HG03196 (cell line): Measurements from ENCODE around the gene CFAP57.

ENCODE experiments used
- ATAC-seq: cut with Tn5 transposase; IDR thresholded peaks from one replicate; pipeline ENCODE4 v1.9.1; 2021; ENCODE audit not compliant: unreplicated experiment

Gene CFAP57

DNA sequence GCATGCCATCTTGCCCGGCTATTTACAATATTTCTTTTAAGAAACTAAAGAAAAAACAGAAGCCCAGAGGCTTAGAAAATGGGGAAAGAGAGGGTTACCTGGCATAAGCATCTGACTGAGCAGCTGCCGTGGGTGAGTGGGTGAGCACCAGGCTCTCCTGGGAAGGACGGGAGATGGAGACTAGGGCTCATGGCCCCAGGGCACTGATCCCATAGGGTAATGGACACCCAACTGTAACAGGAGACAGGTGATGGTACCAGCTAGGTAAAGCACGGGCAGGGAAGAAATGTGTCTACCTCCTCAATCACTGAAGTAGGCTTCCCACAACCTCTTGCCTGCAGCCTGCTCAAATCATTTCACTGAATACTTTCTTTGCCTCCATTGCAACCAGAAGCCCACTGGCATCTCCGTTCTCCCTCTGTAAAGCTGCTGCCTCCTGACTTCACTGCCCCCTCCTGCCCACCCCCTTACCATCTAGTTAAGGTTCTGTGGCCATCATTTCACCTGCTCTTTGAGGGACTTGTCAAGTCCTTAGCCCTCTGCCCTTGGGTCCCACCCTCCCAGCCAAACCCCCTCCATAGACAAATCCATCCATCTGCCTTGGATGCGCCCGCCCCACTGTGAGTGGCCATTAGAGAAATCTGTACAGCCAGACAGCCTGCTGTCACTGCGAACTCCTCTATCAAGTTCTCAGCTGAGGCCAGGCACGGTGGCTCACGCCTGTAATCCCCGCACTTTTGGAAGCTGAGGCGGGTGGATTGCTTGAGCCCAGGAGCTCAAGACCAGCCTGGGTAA lies 103.9 kb downstream of the CFAP57 start:
- ATAC-seq: no peak

DNA sequence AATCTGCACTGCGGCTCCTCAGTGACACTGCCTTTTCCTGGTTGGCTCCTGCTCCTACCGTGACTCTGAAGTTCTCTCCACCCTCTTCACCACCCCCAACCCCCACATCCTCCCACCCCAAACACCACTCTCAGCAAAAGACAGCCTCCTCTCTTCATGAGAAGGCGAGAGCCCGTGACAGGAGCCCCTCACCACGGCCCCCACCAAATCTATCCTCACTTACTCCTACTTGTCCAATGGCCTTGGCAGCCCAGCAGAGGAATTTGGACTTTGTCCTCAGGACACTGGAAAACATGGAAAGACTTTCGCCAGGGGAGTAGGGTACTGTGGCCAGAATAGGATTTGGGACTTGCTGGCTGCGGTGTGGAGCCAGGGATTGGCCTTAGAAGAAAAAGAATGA lies 104.5 kb downstream of the CFAP57 start:
- ATAC-seq: no peak

DNA sequence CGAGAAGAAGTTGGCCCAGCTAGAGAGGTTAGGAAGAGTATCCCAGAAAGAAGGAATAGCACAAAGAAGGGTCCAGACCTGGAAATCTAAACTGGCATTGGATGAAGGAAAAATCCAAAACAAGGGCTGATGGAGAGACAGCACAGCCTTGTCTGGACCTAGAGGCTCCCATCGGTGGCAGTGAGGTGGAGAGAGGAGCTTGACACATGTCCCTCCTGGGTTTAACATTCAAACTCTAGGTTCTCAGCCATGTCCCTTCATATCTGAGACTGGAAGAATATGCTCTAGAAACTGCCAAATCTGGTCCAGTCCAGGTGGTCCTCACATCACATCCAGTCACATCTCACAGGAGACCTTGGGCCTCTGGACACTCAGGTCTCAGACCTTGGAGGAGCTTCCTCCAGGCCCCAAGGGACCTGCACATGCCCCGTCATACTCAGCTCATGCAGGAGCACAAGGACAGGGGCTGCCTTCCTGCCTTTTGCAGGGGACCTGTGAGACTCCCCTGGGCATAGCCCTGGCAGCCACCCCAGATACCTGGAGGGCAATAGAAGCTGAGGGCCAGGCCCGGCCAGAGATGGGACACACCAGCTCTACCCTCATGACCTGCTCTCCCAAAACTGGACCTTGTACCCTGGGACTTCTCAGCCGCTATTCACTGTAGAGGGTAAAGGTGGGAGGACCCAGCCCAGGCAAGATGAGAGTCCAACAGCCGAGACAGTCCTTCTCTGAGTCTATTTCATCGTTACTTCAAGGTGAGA lies 105.2 kb downstream of the CFAP57 start:
- ATAC-seq: no peak

DNA sequence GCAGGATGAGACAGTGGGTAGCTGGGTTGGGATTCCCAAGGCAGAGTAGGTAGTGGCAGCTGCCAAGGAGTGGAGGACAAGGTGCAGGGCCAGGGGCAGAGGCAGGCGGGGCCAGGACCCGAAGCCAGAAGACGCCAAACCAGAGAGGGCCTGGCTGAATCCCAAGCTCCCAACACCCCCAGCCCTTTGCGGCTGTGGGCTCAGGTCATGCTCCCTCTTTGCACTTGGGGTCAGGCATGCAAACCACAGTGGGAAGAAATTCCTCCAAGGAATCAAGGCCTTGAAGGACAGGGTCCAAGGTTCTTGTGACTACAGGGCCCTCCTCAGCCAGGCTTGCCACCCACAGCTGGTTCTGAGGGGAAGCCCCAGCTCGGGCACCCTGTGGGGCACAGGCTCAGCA lies 107.0 kb downstream of the CFAP57 start:
- no peak for ATAC-seq

DNA sequence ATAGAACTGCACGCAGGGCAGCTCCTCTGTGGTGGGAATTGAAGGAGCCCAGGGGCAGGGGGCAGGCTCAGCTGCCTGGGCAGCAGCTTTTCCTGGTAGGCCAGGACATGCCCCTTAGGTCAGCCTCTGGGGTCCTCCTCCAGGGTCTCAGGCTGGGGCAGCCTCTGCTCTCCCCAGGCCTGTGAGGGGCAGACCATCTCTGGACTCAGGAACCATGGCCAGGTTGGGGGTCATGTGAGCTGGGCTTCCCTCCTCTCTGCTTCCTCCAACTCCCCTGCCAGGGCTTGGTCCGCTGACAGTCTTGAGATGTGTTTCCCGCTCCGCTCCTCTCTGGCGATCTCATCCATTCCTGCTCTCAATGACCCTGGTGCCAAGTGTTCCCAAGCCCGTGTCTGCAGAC lies 107.5 kb downstream of the CFAP57 start:
- ATAC-seq: no peak

DNA sequence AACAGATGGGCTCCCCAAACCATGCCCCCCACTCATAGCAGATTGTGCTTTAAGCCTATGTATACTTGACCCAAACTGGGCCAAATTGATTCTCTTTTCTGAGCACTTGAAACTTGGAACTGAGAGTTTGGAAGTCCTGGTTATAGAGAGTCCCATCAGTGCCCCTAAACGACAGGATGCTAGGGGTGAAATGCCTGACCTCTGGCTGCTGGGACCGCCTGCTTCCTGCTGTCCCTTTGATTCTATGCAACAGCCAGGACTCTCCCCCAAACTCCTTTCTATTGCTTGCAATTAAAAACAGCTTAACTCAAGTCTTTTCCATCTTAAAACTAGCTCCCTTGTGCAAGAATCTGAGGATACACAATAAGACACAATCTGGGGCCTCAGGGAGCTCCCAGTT lies 108.6 kb downstream of the CFAP57 start:
- ATAC-seq: no peak

DNA sequence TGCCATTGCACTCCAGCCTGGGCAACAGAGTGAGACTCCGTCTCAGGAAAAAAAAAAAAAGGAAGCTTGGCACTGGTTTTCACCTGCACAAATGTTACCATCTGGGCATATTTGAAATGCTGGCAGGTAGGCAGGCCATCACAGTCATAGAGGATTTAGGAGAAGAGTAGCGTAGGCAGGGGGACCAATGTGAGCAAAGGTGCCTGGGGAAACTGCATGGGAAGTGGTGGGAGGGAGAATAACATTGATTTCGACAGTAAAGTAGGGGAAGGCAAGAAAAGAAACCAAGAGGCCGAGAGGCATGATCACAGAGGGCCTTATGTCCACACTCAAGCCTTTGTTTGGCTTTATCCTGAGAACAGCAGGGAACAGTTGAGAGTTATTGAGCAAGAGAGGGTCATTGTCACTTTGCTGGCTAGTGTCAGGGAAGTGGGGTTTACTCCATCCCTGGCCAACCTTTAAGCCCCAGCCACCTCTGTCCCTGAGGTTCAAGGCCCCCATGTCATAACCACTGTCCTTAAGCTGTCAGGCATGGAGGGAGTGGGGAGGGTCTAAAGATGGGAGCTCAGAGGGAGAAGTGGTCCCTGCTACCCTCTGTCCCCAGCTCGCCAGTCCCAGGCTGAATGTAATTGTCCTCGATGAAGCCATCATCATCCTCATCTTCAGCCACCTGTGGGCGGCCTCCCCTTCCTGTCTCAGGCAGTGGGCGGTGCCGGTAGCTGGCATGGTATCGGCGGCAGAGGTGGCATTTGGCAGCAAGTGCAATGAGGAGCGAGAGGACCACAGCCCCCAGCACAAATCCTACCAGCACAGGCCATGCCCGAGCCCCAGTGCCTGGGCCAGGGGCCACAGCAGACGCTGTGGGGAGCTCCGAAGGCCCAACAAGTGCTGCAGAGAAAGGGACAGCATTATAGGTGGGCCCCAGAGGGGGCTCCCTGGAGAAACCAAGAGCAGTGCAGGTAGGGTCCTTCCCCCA lies 110.4 kb downstream of the CFAP57 start:
- no peak for ATAC-seq

DNA sequence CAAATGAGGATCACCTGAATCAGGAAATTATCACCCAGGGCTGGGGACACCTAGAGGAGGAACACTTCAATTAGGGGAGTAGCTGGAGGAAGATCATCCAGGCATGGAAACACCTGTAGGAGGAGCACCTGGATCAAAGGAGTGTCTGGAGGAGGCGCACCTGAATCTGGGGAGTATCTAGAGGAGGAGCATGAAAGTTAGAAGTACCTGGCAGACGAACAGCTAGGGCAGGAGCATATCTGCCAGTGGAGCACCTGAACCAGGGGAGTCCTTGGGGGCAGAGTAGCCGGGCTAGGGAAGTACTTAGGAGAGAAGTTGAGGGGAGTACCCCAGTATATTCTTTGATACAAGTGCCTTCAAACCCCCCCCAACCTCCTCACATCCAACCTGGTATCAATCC lies 111.9 kb downstream of the CFAP57 start:
- no peak for ATAC-seq

DNA sequence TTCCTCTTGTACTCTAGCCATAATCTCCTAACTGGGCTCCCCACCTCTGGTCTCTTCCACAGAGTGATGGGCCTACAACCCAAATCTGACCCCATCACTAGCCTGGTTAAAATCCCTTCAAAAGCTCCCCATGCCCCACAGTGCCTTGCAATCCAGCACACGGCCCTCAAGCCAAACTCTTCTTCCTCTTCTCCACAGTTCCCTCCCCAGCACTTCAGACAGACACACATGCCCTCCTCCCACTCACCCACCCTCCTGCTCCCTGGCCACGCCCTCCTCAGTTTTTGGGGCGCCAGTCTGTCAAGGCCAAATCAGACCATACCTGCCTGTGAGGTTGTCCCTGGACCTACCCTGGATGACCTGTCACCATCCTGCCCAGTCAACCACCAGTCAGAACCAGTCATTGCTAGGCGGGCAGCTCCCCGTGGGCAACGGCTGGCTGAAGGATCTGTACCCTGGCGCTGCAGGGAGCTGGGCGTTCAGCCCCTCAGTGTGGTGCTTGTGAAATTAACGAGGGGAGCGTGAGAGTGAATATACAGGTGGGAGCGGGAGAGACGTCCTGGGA lies 112.5 kb downstream of the CFAP57 start:
- no peak for ATAC-seq

DNA sequence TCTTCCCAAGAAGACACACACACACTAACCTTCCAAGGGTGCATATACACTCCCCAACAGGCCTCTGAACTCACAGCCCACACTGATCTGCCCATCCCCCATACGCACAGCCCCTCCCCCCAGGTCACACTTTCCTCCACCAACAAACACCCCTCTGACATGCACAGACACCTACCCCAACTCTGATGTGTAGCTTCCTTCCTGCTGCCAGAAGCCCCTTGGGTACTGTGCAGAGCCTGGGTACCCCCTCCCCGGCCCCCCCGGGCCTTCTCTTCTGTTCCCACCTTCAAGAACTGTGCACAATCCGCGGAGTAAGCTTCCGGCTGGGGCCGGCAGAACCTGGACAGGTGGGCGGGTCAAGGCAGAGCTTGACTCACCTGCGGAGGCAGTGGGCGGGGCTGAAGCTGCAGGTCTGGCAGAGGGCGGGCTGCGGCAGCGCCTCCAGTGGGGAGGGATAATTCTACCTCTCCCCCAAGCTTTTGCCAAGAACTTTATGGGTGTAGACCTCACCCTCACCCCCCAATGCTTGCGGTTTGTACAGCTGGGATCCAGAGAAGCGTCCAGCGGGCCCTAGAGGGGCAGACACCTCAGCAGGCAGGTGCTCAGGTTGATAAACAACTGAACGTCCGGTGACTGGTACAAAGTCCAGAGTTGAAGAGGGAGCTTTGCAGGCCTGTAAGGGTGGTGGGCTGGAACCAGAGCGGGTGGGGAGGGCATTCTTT lies 113.3 kb downstream of the CFAP57 start, which contains the start of gene C1orf210:
C1orf210 (minus strand) TSS at position 313 of the 722 bp plus-strand sequence. CDS start 2,311 bp downstream, outside the sequence.
- ATAC-seq: no peak

DNA sequence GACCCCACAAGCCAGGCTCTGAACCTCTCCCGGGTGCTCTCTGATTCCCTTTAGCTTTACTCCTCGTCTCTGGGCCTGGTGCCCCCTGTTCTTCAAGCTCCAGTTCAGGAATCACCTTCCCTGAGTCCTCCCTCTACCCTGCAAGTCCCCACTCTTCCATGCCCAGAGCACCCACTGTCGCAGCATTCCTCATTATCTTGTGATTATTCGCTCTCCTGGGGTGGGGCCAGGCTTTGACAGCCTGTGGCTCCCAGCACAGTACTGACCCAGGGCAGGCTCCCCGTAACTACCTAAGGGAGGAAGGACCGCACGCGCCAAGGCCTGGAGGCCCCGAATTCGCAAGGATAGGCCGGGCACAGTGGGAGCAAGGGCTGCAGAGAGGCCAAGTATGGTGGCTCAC lies 114.0 kb downstream of the CFAP57 start:
- no peak for ATAC-seq

DNA sequence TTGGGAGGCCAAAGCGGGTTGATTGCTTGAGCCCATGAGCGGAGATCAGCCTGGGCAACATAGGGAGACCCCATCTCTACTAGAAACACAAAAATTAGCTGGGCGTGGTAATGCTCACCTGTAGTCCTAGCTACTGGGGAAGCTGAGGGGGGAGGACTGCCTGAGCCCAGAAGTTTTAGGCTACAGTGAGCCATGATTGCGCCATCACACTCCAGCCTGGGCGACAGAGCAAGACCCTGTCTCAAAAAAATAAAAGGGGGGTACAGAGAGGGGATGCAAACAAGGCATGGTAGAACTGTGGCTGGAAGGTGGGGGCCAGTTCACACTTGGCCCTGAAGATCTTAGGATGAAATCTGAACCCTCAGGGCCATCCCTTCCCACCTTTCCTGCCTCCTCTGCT lies 114.4 kb downstream of the CFAP57 start:
- no peak for ATAC-seq

DNA sequence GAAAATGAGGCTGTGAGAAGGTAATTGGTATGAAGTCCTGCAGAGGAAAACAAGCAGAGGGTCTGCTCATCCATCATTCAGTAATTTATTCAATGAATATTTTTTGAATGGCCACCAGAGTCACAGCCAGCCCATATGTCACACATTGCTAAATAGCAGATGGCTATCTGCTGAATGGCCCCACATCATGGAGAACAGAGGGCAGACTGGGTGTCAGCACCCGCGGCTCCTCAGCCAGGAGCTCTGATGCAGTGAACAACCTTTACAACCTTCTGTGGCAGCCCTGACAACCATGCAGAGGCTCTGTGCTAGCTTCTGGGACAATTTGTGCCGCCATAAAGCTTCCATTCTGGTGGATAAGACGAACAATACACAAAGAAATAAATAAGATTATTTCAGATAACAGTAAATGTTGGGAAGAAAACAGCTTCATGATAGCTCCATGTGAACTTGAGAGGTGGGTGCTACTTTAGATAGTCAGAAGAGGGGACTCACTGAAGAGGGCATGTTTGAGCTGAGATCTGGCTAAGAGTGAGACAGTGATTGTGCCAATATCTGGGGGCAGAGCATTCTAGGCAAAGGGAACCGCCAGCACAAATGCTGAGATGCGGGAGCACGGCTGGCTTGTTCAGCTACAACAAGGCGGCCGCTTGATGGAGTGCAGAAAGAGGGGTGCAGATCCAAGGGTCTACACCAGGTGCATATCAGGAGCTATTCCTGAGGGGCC lies 116.1 kb downstream of the CFAP57 start:
- no peak for ATAC-seq

DNA sequence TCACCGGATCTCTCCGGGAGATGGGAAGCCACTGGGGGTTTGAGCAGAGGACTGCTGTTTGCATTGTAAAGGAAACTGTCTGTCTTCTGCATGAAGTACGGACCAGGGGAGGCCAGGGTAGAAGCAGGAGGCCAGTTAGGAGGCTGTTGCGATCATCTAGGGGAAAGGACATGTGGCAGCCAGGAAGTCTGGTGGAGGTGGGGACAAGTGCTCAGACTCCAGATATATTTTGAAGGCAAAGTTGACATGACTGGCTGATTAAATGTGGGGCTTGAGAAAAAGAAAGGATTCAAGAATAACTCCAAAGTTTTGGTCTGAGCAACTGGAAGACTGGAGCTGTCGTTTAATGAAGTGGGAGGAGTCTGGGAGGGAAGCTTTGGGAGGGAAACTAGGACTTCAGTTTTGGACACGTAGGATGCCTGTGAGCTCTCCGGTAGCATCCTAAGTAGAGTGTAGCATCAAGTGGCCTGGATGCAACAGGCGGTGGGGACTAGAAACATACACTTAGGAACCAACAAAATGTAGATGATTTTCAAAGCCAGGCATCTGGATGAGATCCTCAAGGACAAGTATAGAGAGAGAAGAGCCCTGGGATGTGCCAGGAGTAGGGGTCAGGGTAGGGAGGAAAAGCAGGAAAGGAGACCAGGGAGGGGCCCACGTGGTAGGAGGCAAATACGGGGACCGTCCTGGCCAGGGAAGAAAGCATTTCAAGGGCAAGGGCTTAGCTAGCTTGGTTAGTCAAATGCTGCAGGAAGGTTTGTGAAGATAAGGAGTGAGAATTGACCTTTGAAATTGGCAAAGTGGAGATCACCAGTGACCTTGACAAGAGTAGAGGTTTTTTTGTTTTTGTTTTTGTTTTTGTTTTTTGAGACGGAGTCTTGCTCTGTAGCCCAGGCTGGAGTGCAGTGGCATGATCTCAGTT lies 116.9 kb downstream of the CFAP57 start:
- ATAC-seq: no peak

DNA sequence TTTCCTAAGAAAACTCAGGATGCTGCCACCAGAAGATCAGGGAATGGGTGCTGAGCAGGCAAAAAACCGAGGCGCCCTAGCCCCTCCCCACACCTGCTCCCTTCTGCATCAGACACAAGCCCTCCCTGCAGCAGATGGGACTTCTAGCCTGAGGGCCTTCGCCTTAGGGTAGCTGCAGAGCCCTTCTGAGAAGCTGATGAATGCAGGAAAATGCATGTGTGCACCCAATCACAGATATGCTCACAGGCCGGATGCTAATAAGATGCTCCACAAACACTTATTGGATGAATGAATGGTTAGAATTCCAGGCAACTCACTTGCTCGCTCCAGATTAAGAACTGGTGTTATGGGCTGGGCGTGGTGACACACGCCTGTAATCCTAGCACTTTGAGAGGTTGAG lies 120.1 kb downstream of the CFAP57 start:
- ATAC-seq: no peak

DNA sequence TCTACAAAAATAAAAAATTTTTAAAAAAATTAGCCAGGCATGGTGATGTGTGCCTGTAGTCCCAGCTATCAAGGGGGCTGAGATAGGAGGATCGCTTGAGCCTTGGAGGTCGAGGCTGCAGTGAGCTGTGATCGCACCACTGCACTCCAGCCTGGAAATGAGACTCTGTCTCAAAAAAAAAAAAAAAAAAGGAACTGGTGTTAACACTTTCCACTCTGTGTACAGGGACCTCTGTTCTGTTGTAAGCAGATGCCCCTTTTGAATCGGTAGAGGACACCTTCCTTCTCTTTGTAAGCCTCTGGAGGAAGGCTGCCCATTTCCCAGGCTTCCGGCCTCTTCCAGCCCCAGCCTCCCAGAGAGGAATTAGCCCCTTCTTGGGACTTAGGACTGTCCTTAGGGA lies 120.5 kb downstream of the CFAP57 start:
- no peak for ATAC-seq

DNA sequence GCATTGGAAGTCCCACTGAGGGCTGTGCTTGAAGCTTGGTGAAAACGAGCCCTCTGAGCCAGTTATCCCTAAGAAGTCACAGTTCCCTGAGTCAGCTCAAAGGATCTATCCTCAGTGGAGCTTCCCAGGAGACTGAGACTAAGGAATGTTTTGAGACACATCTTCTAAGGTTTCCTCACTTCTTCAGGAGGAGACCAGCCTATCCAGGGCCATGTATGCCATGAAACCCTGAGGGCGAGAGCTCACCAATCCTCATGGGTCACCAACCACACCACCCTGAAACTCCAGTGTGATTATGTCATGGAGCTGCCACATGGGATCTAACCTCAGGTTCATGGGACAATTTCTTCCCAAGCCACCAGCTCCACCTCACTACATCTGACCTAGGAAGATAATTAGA lies 121.0 kb downstream of the CFAP57 start:
- no peak for ATAC-seq
